ENCODE results near the gene REG4. TPM values are rescaled to one million over a fixed set of nuclear protein-coding genes. Genes with fewer than 3 reads are reported as not detected.
A peak's percentile ranks its signal among the peaks of the same experiment; 100 is the strongest.
"Not testable (repeated sequence)": the region's sequence is repeated elsewhere in the genome, so short reads cannot be mapped to it uniquely, and the experiment has no call there.

Gene REG4
- polyA plus RNA-seq, 3 donors = not detected

DNA sequence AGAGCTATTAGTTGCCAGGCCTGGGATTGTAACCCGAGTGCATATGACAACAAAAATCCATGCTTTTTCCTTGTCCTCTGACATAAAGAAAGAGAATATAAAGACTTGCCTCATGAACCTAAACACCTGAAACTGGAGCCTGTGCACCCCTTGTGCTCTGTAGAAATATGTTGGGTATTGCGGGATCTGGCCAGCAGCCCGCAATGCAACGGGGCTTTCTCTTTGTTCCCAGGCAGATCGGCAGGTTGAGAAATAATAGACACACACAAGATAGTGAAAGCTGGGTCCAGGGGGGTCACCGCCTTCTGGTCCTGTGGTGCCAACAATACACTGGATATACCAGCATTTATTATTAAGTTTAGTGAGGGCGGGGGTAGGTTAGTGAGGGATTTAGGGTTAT lies 25.2 kb downstream of the REG4 start:
- Histone ChIP-seq H3K4me1 (ENCODE audit: control insufficient read depth in 1 of 2, insufficient read depth in 2 of 2, low read length in 2 of 2) (peaks cover 53 to 63% of the 10 kb centered on the region in 2 donors), H3K27ac (ENCODE audit: low read depth in 1 of 2, low read length in 2 of 2) (peak overlapping the region in 1 of 2 donors; percentile 9)
- H3K27me3 Mint-ChIP-seq (ENCODE audit: low read depth in 3 of 3); DNase-seq; H3K9ac ChIP-seq (ENCODE audit: insufficient read depth, low read length, poor library complexity, severe bottlenecking); H2AFZ ChIP-seq (ENCODE audit: insufficient read depth, low read depth, low read length, poor library complexity, severe bottlenecking); H3K4me3 ChIP-seq (replicated peaks in 1 of 3; ENCODE audit: low read depth in 2 of 3, low read length in 3 of 3); H3K9me3 ChIP-seq (replicated peaks in 1 of 2; ENCODE audit: control insufficient read depth in 1 of 2, insufficient read depth in 1 of 2, low read length in 2 of 2); H3K4me3 Mint-ChIP-seq; H3K36me3 ChIP-seq (replicated peaks in 1 of 2; ENCODE audit: control insufficient read depth in 1 of 2, insufficient read depth in 2 of 2, low read length in 2 of 2); H4K20me1 ChIP-seq (ENCODE audit: insufficient read depth, low read length); H3K79me2 ChIP-seq (ENCODE audit: insufficient read depth, low read length); H3K36me3 Mint-ChIP-seq; H3K9me3 Mint-ChIP-seq; H3K27me3 ChIP-seq (ENCODE audit: control insufficient read depth in 2 of 2, insufficient read depth in 2 of 2, low read length in 2 of 2); H3K4me2 ChIP-seq (replicated peaks; ENCODE audit: extremely low read depth, low read length, poor library complexity, severe bottlenecking): not testable (repeated sequence)
- Mint-ChIP-seq H3K27ac (peak overlapping the region in 5 of 7 donors; percentile 8 to 88 (median 43)), H3K4me1 (peaks cover 56% of the 10 kb centered on the region)
- WGBS (ENCODE audit: insufficient coverage) = no CpG with 5 or more reads among the region's 7 CpGs
- intact Hi-C loops (cut with micrococcal nuclease) = loop anchor here in 1 of 2 donors (5.0 kb wide), 1 partner anchor 51 kb away; no protein-coding TSS in a partner anchor

DNA sequence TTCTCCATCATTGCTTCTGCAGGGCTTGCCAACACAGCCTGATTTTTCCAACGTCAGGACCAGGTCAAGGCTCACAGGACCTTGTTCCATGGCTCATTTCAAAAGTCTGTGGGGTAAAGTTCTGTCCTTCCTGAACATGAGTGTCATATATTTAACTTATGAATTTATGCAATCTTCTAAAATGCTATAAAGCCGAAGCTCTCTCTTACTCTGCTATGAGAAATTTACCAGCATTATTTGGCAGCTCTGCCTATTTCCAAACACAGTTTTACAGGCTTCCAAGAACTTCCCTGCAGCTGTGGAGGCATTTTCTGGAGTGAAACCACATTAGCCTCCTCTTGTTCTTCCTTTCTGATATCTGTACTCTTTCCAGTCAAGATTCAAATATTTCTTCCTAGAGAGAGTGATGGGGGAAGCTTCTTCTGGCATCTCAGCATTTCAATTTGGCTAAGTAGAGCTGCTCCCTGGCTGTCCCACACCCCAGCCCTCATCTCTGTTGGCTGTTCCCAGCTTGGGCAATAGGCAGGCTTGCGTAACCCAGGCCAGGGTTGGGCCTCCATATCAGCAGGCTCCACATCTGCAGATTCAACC lies 27.0 kb downstream of the REG4 start:
- H3K4me1 Mint-ChIP-seq = peaks cover 54% of the 10 kb centered on the region
- Histone ChIP-seq H3K9ac (ENCODE audit: insufficient read depth, low read length, poor library complexity, severe bottlenecking) (no peak overlapping the region), H3K4me1 (ENCODE audit: control insufficient read depth in 1 of 2, insufficient read depth in 2 of 2, low read length in 2 of 2) (peaks cover 53 to 63% of the 10 kb centered on the region in 2 donors), H3K27me3 (ENCODE audit: control insufficient read depth in 2 of 2, insufficient read depth in 2 of 2, low read length in 2 of 2) (no peaks in the 10 kb centered on the region), H3K27ac (ENCODE audit: low read depth in 1 of 2, low read length in 2 of 2) (peak overlapping the region in 1 of 2 donors; percentile 21), H3K36me3 (replicated peaks in 1 of 2; ENCODE audit: control insufficient read depth in 1 of 2, insufficient read depth in 2 of 2, low read length in 2 of 2) (no peaks in the 10 kb centered on the region), H4K20me1 (ENCODE audit: insufficient read depth, low read length) (no peaks in the 10 kb centered on the region), H2AFZ (ENCODE audit: insufficient read depth, low read depth, low read length, poor library complexity, severe bottlenecking) (peak overlapping the region; percentile 27), H3K9me3 (replicated peaks in 1 of 2; ENCODE audit: control insufficient read depth in 1 of 2, insufficient read depth in 1 of 2, low read length in 2 of 2) (no peaks in the 10 kb centered on the region), H3K4me3 (replicated peaks in 1 of 3; ENCODE audit: low read depth in 2 of 3, low read length in 3 of 3) (no peak overlapping the region), H3K4me2 (replicated peaks; ENCODE audit: extremely low read depth, low read length, poor library complexity, severe bottlenecking) (no peak overlapping the region), H3K79me2 (ENCODE audit: insufficient read depth, low read length) (no peaks in the 10 kb centered on the region)
- peaks cover 0 to 2% (median 0%) of the 10 kb centered on the region in 3 donors for H3K27me3 Mint-ChIP-seq (ENCODE audit: low read depth in 3 of 3)
- WGBS (ENCODE audit: insufficient coverage) = no CpG with 5 or more reads among the region's 3 CpGs
- intact Hi-C loops (cut with micrococcal nuclease) = no loop called here
- TF ChIP-seq, protein P1, sequence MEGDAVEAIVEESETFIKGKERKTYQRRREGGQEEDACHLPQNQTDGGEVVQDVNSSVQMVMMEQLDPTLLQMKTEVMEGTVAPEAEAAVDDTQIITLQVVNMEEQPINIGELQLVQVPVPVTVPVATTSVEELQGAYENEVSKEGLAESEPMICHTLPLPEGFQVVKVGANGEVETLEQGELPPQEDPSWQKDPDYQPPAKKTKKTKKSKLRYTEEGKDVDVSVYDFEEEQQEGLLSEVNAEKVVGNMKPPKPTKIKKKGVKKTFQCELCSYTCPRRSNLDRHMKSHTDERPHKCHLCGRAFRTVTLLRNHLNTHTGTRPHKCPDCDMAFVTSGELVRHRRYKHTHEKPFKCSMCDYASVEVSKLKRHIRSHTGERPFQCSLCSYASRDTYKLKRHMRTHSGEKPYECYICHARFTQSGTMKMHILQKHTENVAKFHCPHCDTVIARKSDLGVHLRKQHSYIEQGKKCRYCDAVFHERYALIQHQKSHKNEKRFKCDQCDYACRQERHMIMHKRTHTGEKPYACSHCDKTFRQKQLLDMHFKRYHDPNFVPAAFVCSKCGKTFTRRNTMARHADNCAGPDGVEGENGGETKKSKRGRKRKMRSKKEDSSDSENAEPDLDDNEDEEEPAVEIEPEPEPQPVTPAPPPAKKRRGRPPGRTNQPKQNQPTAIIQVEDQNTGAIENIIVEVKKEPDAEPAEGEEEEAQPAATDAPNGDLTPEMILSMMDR (IDR thresholded peaks at IDR 0.05) = no peak
- no peak overlapping the region for H3K4me3 Mint-ChIP-seq
- H3K27ac Mint-ChIP-seq = peak overlapping the region in 3 of 7 donors; percentile 62 to 77 (median 74)
- H3K36me3 Mint-ChIP-seq = no peaks in the 10 kb centered on the region
- H3K9me3 Mint-ChIP-seq = peaks cover 0 to 2% (median 0%) of the 10 kb centered on the region in 7 donors
- peak; percentile 6 to 41 (median 8) for DNase-seq

Data from CD14-positive monocyte (primary cell).